NCI-H524 (cell line): ENCODE measurements around the gene PPP3R1.

Experiments used
- DNase-seq, 2 experiments: peaks; one replicate each; lab custom pipeline; 2025; lab: John Stamatoyannopoulos, UW

The PPP3R1 gene

GRCh38 chr2:68258851-68259250, 6.5 kb upstream of the PPP3R1 start:
- no peak for DNase-seq

- DNase-seq = no peak
Measured at GRCh38 chr2:68256093-68256450, 3.7 kb upstream of the PPP3R1 start.

- peak in 1 of 2 experiments; percentile 20 for DNase-seq
Measured at GRCh38 chr2:68253219-68254068, 1.1 kb upstream of the PPP3R1 start.

GRCh38 chr2:68251855-68252399, 405 bp downstream of the PPP3R1 start:
- no peak for DNase-seq

GRCh38 chr2:68251187-68251854, 1.0 kb downstream of the PPP3R1 start:
- DNase-seq = peak; percentile 49 to 77

GRCh38 chr2:68250652-68251186, 1.6 kb downstream of the PPP3R1 start:
- no peak for DNase-seq

- no peak for DNase-seq
Measured at GRCh38 chr2:68250196-68250595, 2.1 kb downstream of the PPP3R1 start.

GRCh38 chr2:68248806-68249205, 3.5 kb downstream of the PPP3R1 start:
- DNase-seq = no peak

GRCh38 chr2:68248361-68248760, 4.0 kb downstream of the PPP3R1 start:
- DNase-seq = peak in 1 of 2 experiments; percentile 4

- no peak for DNase-seq
Measured at GRCh38 chr2:68246396-68246795, 5.9 kb downstream of the PPP3R1 start.

- DNase-seq = no peak
Measured at GRCh38 chr2:68245672-68246071, 6.7 kb downstream of the PPP3R1 start.

GRCh38 chr2:68245066-68245465, 7.3 kb downstream of the PPP3R1 start:
- DNase-seq = no peak

- DNase-seq = no peak
Measured at GRCh38 chr2:68244456-68244855, 7.9 kb downstream of the PPP3R1 start.

- no peak for DNase-seq
Measured at GRCh38 chr2:68241732-68242131, 10.6 kb downstream of the PPP3R1 start.

GRCh38 chr2:68240446-68240845, 11.9 kb downstream of the PPP3R1 start:
- DNase-seq = no peak

GRCh38 chr2:68238955-68239822, 13.1 kb downstream of the PPP3R1 start:
- DNase-seq = no peak

- DNase-seq = no peak
Measured at GRCh38 chr2:68237976-68238580, 14.3 kb downstream of the PPP3R1 start.

- no peak for DNase-seq
Measured at GRCh38 chr2:68237404-68237803, 14.9 kb downstream of the PPP3R1 start.

- DNase-seq = no peak
Measured at GRCh38 chr2:68236876-68237275, 15.5 kb downstream of the PPP3R1 start.

GRCh38 chr2:68236103-68236734, 16.1 kb downstream of the PPP3R1 start:
- no peak for DNase-seq

- DNase-seq = no peak
Measured at GRCh38 chr2:68235090-68235489, 17.2 kb downstream of the PPP3R1 start.
